Skeletal muscle tissue (tissue), 4 donors: ENCODE data around the gene DCTN4. TPM values are rescaled to one million over a fixed set of nuclear protein-coding genes. Genes with fewer than 3 reads are reported as not detected.
A peak's percentile ranks its signal among the peaks of the same experiment; 100 is the strongest.

Experiments used
- H3K27ac ChIP-seq: one replicate; pipeline ENCODE4 v1.7.0; 2013; ENCODE audit warnings: mild to moderate bottlenecking, low read depth, low read length, inconsistent platforms
- H3K27me3 ChIP-seq, 3 donors: one replicate each; pipeline ENCODE4 v1.7.0; 2013; ENCODE audit warnings: low read length in 3 of 3; ENCODE audit not compliant: control insufficient read depth in 3 of 3, insufficient read depth in 3 of 3
- H3K36me3 ChIP-seq, 3 donors: one replicate each; pipeline ENCODE4 v1.7.0; 2013; ENCODE audit warnings: low read length in 3 of 3; ENCODE audit not compliant: control insufficient read depth in 3 of 3, insufficient read depth in 3 of 3
- H3K4me1 ChIP-seq, 3 donors: one replicate each; pipeline ENCODE4 v1.7.0; 2013; ENCODE audit warnings: low read length in 3 of 3, mild to moderate bottlenecking in 3 of 3; ENCODE audit not compliant: control insufficient read depth in 3 of 3, insufficient read depth in 3 of 3
- H3K4me3 ChIP-seq, 3 donors: one replicate each; pipeline ENCODE4 v1.7.0; 2013; ENCODE audit warnings: low read length in 3 of 3
- H3K9ac ChIP-seq, 3 donors: one replicate each; pipeline ENCODE4 v1.7.0; 2013; ENCODE audit warnings: low read length in 3 of 3, mild to moderate bottlenecking in 3 of 3, moderate library complexity in 2 of 3, low read depth in 1 of 3
- H3K9me3 ChIP-seq, 3 donors: one replicate each; pipeline ENCODE4 v1.7.0; 2013; ENCODE audit warnings: low read length in 3 of 3; ENCODE audit not compliant: control insufficient read depth in 3 of 3
- total RNA-seq: library from RNA; depleted of rRNA; stranded (reverse); fragments of >200 nt; gene quantifications from one replicate; pipeline ENCODE4 v1.2.3, GENCODE V29; 2014
- donor health status: Osteomylitis.

Gene DCTN4
- total RNA-seq, 1 donor from 2014 or later, result 45.9 TPM

- H3K4me3 ChIP-seq, result peak overlapping the region; percentile 84 to 90 (median 87)
- peak overlapping the region; percentile 84 to 87 (median 84) for H3K9ac ChIP-seq
- no peaks in the 10 kb centered on the region for H3K36me3 ChIP-seq
- H3K27me3 ChIP-seq, result no peaks in the 10 kb centered on the region
- H3K27ac ChIP-seq, result peak overlapping the region; percentile 80
- no peaks in the 10 kb centered on the region for H3K9me3 ChIP-seq
- peaks cover 33 to 54% (median 51%) of the 10 kb centered on the region in 3 donors for H3K4me1 ChIP-seq
These were observed 20.8 kb upstream of the DCTN4 start for GRCh38 chr5:150779397-150780186.

- Histone ChIP-seq H3K27ac (peak within 1 kb of the TSS; percentile 80), H3K4me1 (peaks cover 33 to 50% (median 47%) of the 10 kb centered on the region in 3 donors), H3K4me3 (peak within 1 kb of the TSS; percentile 84 to 90 (median 87)), H3K27me3 (no peaks in the 10 kb centered on the region), H3K9me3 (no peaks in the 10 kb centered on the region), H3K9ac (peak within 1 kb of the TSS; percentile 84 to 87 (median 84)), H3K36me3 (no peaks in the 10 kb centered on the region)
These were observed 19.9 kb upstream of the DCTN4 start, which contains the start of gene SMIM3 for GRCh38 chr5:150778517-150779396. Gene SMIM3, plus strand, starts transcription at chr5:150778757. Its CDS starts 16,684 bp downstream, at chr5:150795441.

- H3K27ac ChIP-seq, result peak overlapping the region; percentile 80
- H3K4me1 ChIP-seq, result peaks cover 30 to 45% (median 43%) of the 10 kb centered on the region in 3 donors
- H3K36me3 ChIP-seq, result no peaks in the 10 kb centered on the region
- H3K9me3 ChIP-seq, result no peaks in the 10 kb centered on the region
- H3K9ac ChIP-seq, result peak overlapping the region; percentile 84 to 87 (median 84)
- no peaks in the 10 kb centered on the region for H3K27me3 ChIP-seq
- peak overlapping the region; percentile 84 to 90 (median 87) for H3K4me3 ChIP-seq
These were observed 19.3 kb upstream of the DCTN4 start for GRCh38 chr5:150778088-150778516.

GRCh38 chr5:150777685-150778084, 18.9 kb upstream of the DCTN4 start:
- no peaks in the 10 kb centered on the region for H3K9me3 ChIP-seq
- peaks cover 25 to 40% (median 39%) of the 10 kb centered on the region in 3 donors for H3K4me1 ChIP-seq
- H3K36me3 ChIP-seq, result no peaks in the 10 kb centered on the region
- H3K27ac ChIP-seq, result peak overlapping the region; percentile 80
- peak overlapping the region; percentile 28 to 87 (median 84) for H3K9ac ChIP-seq
- no peaks in the 10 kb centered on the region for H3K27me3 ChIP-seq
- H3K4me3 ChIP-seq, result peak overlapping the region; percentile 84 to 90 (median 87)

DNA sequence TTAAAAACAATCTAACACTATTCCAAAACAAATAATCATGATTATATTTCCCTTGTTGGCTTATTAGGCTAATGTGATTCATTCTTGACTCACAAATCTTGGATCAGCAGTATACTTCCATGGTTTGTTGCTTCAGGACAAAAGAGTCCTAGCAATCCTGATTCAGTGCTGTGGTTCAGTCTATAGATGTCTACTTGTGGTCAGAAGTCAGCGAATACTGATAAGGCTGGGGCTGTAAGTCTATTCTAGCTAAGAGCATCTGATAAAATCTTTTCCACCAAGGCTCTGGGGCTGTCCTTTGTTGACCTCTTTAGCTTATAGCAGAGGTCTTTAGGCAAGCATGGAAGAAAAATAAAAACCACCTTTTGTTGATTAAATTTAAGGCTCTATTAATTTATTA, 15.3 kb upstream of the DCTN4 start:
- no peak overlapping the region for H3K27ac ChIP-seq
- no peak overlapping the region for H3K4me3 ChIP-seq
- H3K4me1 ChIP-seq, result peaks cover 9 to 13% (median 10%) of the 10 kb centered on the region in 3 donors
- H3K9me3 ChIP-seq, result no peaks in the 10 kb centered on the region
- no peaks in the 10 kb centered on the region for H3K36me3 ChIP-seq
- no peak overlapping the region for H3K9ac ChIP-seq
- no peaks in the 10 kb centered on the region for H3K27me3 ChIP-seq

DNA sequence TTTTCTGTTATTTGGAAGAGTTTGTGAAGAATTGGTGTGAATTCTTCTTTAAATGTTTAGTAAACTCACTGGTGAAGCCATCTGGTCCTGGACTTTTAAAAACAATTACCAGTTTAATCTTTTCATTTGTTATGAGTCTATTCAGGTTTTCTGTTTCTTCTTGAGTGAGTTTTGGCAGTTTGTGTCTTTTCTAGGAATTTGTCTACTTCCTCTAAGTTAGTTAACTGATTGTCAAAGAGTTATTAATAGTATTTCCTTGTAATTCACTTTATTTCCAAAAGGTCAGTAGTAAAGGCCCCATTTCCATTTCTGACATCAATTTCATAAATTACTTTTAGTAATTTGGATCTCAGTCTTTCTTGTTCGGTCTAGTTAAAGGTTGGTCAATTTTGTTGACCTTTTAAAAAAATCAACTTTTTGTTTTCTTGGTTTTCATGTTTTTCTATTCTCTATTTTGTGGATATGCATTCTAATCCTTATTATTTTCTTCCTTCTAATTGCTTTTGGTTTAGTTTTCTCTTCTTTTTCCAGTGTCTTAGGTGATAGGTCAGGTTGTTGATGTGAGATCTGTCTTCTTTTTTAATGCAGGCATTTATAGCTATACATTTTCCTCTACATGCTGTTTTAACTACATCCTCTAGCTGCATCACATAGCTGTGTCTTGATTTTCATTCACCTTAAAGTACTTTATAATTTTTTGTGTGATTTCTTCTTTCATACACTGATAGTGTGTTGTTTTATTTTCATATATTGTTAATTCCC, 12.4 kb upstream of the DCTN4 start:
- H3K9me3 ChIP-seq, result no peaks in the 10 kb centered on the region
- no peaks in the 10 kb centered on the region for H3K4me1 ChIP-seq
- no peaks in the 10 kb centered on the region for H3K27me3 ChIP-seq
- no peaks in the 10 kb centered on the region for H3K36me3 ChIP-seq
- no peak overlapping the region for H3K27ac ChIP-seq
- H3K4me3 ChIP-seq, result no peak overlapping the region
- no peak overlapping the region for H3K9ac ChIP-seq

GRCh38 chr5:150766251-150766650, 7.4 kb upstream of the DCTN4 start:
- peaks cover 0 to 3% (median 3%) of the 10 kb centered on the region in 3 donors for H3K4me1 ChIP-seq
- H3K27ac ChIP-seq, result no peak overlapping the region

DNA sequence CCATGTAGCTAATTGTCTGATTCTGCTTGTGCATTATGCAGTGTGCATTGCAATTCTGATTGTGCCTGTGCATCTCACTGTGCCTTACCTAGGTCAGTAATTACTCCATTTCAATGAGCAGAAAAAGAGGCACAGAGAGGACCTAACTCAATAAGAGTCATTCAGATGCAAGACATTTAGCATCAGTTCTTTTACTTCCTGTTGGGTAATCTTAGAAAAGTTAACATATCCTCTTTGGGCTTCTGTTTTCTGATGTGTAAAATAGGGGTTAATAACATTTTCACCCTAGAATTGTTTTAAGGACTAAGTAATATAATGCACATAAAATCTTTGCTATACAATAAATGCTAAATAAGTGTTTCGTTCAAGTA, 7.0 kb upstream of the DCTN4 start:
- Histone ChIP-seq H3K27me3 (no peaks in the 10 kb centered on the region), H3K4me3 (no peak overlapping the region), H3K9ac (no peak overlapping the region), H3K36me3 (no peaks in the 10 kb centered on the region), H3K4me1 (peaks cover 0 to 3% (median 3%) of the 10 kb centered on the region in 3 donors), H3K27ac (no peak overlapping the region), H3K9me3 (no peaks in the 10 kb centered on the region)

More at GRCh38 chr5:150766251-150766650, 7.4 kb upstream of the DCTN4 start:
- Histone ChIP-seq H3K9ac (no peak overlapping the region), H3K9me3 (no peaks in the 10 kb centered on the region), H3K36me3 (no peaks in the 10 kb centered on the region), H3K4me3 (no peak overlapping the region), H3K27me3 (no peaks in the 10 kb centered on the region)

GRCh38 chr5:150765011-150765798, 6.4 kb upstream of the DCTN4 start:
- H3K36me3 ChIP-seq, result no peaks in the 10 kb centered on the region
- H3K4me1 ChIP-seq, result peaks cover 0 to 3% (median 3%) of the 10 kb centered on the region in 3 donors
- H3K27ac ChIP-seq, result peak overlapping the region; percentile 54

More at GRCh38 chr5:150765011-150765798, 6.4 kb upstream of the DCTN4 start:
- Histone ChIP-seq H3K4me3 (no peak overlapping the region), H3K9me3 (no peaks in the 10 kb centered on the region), H3K9ac (no peak overlapping the region), H3K27me3 (no peaks in the 10 kb centered on the region)
